HG03060 (cell line): ENCODE data around the gene EVPLL.
"Not testable (repeated sequence)": the region's sequence is repeated elsewhere in the genome, so short reads cannot be mapped to it uniquely, and the experiment has no call there.

Source experiments
- ATAC-seq: cut with Tn5 transposase; IDR thresholded peaks from one replicate; pipeline ENCODE4 v1.9.1; 2021; ENCODE audit warnings: low read depth, moderate number of reproducible peaks; ENCODE audit not compliant: unreplicated experiment

Gene EVPLL

DNA sequence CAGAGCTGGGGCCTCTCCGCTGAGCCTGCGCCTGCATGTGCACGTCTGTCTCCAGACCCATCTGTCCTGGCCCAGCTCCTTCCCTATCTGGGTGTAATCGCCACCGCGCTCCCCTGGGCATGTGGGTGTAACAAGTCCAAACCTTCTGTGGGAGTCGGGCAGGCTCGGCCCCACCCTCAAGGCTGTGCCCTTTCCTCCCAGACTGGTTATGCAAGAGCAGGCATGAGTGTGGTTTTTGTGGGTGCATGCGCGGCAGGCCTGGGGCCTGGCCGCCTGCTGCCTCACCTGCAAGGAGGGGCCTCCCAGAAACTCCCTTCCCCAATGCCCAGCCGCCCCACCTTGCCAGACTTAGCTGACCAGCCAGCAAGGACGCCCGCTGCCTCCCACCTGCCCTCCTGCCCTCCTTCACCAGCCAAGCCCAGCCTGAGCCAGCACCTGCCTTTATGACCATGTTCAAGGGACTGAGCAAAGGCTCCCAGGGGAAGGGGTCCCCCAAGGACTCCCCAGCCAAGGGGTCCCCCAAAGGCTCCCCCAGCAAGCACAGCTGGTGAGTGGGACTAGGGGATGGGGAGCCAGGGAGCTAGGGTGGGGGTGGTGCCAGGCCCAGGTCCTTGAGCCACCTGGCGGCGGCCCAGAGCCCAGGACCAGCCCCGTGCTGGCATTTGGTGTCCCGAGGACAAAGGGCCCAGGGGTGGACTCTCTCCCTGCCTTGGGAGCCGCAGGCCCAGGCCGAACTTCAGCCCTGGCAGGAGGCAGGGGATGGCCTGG, at the start of gene EVPLL:
Gene EVPLL (plus strand): TSS at position 342 of the 768 bp plus-strand sequence. CDS start 3,160 bp downstream, outside the sequence.
- no peak for ATAC-seq

DNA sequence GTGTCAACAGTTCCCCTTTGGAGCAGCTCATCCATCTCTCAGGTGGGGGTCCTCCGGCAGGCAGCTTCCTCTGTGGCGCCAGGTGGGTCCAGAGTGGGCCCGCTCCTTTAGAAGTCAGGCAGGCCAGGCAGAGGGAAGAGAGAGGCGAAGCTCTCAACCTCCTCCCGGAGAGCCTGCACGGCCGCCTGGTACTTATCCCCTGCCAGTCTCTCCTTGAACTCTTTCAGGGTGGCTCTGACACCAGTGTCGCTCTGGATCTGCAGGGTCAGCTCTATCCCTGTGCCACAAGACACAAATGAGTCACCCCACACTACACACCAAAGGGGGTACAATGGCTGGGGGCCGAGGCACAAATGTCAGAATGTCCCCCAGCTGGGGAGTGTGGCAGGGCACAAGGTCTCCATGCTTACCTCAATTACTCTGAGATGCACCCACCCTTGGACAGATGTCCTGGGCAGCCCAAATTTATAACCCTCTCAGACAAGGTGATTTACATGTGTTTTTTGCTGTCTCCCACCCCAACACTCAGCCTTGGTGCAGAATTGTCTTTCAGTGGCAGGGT, 48.9 kb upstream of the EVPLL start:
- ATAC-seq = no peak

DNA sequence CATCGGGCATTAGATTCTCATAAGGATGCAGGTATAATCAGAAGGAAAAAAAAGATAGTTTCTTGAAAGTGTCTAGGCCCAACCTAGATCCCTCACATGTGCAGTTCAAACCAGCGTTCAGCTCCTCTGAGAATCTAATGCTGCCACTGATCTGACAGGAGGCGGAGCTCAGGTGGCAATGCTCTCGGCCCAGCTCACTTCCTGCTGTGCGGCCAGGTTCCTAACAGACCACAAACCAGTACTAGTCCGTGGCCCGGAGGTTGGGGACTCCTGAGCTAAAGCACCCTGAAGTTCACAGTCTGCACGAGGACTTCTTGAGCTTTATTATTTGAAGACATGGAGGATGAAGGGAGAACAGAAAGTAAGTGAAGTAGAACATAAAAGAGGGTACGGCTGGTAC, 45.7 kb upstream of the EVPLL start:
- ATAC-seq = no peak

DNA sequence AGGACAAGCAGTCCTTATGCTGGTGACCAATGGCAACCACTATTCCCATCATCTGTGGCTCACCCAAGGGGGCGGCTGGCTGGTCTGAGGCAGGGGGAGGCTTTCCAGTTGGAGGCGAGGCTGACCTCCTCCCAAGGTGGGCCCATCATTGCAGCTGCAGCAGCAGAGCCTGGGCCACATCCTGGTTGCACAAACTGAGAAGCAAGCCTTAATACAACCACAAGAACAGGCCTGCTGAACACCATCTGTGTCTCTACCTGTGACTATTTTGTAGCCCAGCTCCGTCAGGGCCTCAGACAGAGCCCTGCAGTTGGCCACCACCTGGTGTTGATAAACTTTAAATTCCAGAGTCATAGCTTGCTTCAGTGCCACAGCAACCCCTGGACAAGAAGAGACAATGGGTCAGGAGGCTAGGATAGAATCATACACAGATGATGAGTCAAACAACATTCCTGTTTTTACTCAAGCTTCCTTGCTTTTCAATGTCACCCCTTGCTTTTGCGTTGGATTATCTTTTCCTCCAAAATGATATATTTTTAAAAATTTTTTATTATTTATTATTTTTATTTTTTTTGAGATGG, 44.6 kb upstream of the EVPLL start:
- ATAC-seq = no peak

DNA sequence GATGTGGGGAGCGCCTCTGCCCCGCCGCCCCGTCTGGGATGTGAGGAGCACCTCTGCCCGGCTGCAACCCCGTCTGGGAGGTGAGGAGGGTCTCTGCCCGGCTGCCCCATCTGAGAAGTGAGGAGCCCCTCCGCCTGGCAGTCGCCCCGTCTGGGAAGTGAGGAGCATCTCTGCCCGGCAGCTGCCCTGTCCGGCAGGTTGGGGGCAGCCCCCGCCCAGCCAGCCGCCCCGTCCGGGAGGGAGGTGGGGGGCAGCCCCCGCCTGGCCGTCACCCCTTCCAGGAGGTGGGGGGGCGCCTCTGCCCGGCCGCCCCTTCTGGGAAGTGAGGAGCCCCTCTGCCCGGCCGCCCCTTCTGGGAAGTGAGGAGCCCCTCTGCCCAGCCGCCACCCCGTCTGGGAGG, 39.4 kb upstream of the EVPLL start:
- ATAC-seq = not testable (repeated sequence)

DNA sequence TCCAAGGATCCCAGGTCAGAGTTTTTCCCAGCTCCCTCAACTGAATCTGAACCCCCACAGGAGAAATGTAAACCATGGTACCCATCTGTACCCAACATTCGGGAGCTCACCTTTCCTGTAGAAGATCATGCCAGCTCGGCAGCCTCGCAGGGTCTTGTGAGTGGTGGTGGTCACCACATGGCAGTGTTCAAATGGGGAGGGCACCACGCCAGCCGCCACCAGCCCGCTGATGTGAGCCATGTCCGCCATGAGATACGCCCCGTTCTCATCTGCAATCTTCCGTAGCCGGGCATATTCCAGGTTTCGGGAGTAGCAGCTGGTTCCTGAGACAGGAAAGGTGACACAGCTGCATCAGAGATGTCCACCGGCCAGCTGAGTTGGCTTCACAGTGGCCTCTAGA, 37.6 kb upstream of the EVPLL start:
- no peak for ATAC-seq

DNA sequence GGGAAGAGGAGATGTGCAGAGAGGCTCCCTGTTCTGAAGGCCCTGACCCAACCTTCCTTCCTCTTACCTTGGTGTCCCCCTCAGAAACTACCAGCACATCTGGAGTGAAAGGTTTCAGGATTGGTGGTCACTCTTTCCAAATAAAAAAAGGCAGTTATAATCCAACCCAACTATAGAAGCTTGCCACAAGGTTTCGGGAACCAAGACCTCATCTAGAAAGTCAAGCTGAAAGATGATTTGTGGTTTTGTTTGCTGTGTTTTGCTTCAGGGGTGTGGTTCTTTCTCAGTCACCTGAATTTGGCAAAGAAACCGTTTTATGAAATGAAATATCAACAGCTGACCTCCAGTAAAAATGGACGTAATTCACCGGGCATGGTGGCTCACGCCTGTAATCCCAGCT, 33.6 kb upstream of the EVPLL start:
- ATAC-seq = no peak

DNA sequence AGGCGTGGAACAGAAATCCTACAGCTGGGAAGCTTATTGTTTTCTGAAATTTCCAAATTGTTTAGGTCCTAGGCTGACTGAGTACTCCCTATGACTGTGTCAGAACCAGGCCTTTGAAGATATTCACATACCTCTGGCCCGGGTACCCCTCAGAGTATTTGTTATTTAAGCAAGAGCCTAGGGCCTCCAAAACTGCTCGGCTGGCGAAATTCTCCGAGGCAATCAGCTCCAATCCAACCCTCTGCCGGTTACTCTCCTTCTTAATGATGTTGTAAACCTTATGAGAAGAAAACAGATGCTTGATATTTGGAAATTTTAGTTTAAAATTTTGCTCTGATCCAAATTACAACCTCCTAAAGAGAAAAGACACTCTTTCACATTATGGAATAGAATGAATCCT, 24.0 kb upstream of the EVPLL start:
- no peak for ATAC-seq

DNA sequence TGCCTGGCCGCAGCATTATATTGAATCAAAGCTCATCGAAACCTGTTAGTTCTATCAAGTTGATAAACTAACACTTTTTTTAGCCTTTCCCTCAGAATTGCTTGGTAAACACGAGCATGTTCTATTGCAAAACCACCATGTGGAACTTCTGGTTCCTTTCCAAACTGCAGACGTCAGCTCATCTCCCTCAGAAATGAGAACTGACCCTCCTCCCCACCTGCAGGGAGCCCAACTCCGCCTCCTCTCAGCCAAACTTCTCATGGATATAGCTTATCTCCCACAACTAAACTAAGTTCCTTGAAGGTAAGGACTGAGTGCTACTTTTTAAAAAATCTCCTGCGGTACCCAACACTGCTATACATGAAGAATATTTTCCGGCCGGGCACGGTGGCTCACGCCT, 21.0 kb upstream of the EVPLL start:
- no peak for ATAC-seq

DNA sequence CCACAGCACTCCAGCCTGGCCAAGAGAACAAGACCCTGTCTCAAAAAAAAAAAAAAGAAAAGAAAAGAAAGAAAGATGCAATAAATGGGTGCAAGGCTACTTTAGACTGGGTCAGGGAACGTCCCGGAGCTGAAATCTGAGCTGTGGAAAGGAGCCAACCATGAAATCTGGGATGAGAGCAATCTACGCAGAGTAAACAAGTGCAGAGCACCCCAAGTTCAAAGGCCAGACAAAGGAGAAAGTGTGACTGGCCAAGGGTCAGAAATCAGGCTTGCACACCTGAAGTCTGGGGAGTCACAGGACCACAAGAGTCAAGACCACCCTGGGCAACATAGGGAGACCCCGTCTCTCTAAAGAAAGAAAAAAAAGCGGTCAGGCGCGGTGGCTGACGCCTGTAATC, 17.1 kb upstream of the EVPLL start:
- ATAC-seq = no peak

DNA sequence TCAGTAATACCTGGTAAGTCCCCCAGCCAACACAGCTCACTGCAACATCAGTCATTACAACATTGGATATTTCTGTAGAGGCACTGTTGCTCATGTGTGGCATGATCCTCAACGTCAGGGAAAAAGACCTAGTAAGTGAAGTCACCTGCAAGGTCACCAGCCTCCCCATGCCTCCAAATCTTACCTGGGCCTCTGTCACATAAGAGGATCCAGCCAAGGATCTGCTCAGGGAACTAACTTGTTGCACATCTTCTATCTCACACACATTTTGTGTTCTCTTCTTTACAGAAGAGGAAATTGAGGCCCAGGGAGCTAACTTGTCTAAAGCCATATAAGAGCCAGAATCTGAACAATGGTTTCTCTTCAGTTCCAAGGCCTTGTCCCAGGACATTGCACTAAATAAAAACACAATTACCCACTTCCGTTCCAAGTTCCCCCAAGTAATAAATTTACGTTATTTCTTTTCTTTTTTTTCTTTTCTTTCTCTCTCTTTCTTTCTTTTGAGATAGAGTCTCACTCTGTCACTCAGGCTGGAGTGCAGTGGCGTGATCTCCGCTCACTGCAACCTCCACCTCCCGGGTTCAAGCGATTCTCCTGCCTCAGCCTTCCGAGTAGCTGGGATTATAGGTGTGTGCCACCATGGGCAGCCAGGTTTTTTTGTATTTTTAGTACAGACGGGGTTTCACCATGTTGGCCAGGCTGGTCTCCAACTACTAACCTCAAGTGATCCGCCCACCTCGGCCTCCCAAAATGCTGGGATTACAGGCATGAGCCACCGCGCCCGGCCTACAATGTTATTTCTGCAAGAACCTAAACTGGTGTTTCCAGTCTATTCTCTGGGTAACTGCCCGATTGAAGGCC, 15.5 kb upstream of the EVPLL start:
- ATAC-seq = no peak

DNA sequence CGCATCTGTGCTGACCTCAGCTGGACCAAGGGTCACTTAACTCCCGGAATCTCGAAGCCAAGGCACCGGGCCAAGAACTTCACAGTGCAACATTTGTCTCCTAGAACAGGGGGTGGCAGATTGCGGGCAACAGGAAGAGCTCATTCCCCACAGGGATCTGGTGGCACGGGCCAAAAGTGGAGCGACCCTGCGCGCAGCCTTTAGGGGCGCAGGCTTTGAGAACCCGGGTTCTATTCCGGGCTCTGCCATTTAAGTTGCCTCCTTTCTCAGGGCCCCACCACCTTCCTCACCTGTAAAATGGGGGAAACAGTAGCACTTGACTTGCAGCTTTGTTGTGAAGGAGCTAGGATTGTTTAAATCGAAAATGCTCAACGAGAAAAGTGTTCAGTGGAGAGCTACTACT, 14.9 kb upstream of the EVPLL start:
- no peak for ATAC-seq

DNA sequence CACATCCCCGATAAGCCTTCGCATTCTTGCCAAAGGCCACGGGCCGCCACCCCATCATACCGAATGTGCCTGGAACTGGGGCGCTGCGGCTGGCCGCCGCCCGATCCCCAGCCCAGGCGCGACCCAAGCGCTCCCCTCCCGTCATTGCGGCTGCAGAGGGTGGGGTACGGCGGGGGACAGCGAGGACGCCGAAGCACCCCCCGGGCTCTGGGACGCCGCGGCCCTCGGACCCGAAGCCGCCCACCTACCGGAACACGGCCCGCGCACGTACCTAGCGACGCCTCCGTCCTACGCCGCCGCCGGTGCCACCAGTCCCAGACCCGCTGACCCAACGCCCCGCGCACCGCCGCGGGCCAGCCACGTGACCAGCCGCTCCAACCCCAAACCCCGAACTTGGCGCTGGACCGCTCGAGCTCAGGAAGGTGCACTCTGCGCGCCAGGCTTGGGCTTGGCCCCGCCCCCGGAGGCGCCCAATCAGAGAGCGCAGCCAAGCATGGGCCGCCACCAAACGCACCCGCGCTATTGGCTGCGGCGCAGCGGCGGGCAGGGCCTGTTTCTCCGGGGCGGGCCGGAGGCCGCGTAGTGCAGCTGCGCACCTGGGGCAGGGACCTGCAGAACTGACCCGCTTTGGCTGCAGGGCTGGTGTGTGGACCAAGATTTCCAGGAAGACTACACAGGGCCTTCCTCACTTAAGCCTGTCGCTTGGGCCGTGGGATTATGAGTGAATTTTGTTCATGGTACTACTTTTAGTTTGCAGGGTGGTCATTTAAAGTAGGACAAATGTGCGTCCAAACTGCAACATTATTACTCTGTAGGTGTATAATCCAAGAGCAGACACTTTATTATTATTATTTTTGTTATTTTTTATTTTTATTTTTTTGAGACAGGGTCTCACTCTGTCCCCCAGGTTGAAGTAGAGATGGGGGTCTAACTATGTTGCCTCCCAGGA, 14.2 kb upstream of the EVPLL start, which contains the start of gene SHMT1:
Gene SHMT1 (minus strand): TSS at position 450 of the 949 bp plus-strand sequence. CDS start 7,569 bp downstream, outside the sequence.
- ATAC-seq = peak; percentile 93

DNA sequence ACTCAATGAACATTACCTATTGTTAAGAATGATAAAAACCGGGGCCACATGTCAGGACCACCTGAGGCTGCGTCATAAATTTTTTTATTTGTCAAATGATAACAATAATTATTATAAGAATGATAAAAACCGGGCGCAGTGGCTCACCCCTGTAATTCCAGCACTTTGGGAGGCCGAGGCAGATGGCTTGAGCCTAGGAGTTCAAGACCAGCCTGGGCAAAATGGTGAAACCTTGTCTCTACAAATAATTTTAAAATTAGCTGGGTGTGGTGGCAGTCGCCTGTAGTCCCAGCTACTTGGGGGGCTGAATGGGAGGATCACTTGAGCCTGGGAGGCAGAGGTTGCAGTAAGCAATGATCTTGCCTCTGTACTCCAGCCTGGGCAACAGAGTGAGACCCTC, 13.4 kb upstream of the EVPLL start:
- no peak for ATAC-seq

DNA sequence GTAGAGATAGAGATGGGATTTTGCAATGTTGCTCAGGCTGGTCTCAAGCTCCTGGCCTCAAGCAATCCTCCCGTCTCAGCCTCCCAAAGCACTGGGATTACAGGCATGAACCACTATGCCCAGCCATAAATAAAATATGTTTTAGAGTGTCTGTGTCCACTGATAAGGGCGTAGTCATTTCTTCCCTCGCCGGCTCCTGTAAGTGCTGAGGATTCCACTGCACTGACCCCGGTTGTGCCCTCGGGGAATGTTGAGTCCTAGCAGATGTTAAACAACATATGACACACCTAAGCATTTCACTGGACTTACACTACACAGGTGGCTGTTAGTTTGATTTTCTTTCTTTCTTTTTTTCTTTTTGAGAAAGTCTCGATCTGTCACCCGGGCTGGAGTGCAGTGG, 8.6 kb upstream of the EVPLL start:
- ATAC-seq = no peak

DNA sequence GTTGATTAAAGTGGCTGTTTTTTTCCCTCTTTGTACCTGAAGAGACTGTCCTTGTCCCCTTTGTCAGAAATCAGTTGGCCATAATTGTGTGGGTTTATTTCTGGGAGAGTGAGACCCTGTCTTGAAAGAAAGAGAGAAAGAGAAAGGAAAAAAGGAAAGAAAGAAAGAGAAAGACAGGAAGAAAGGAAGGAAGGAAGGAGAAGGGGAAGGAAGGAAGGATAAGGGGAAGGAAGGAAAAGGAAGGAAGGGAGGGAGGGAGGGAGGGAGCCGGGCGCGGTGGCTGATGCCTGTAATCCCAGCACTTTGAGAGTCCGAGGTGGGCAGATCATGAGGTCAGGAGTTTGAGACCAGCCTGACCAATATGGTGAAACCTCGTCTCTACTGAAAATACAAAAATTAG, 6.8 kb upstream of the EVPLL start:
- no peak for ATAC-seq

DNA sequence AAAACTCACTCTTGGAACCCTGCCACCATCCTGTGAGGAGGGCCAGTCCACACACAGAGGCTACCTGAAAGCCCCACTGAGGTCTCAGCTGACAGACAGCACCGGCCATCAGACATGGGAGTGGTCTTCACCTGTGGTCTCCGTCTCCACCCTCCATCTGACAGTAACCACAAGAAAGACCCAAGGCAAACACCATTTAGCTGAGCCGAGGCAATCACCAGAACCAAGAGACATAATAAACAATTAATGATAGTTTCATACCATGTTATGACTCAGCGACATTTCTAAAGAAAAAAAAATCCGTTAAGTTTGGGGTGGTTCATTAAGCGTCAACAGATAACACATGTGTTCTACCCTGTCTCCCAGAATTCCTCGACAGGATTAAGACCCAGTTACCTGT, 6.1 kb upstream of the EVPLL start:
- ATAC-seq = no peak

DNA sequence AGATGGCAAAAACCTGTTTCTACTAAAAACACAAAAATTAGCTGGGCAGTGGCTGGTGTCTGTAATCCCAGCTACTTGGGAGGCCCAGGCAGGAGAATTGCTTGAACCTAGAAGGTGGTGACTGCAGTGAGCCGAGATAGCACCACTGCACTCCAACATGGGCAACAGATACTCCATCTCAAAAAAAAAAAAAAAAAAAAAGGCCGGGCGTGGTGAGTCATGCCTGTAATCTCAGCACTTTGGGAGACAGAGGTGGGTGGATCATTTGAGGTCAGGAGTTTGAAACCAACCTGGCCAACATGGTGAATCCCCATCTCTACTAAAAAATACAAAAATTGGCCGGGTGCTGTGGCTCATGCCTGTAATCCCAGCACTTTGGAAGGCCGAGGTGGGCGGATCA, 4.4 kb upstream of the EVPLL start:
- not testable (repeated sequence) for ATAC-seq

DNA sequence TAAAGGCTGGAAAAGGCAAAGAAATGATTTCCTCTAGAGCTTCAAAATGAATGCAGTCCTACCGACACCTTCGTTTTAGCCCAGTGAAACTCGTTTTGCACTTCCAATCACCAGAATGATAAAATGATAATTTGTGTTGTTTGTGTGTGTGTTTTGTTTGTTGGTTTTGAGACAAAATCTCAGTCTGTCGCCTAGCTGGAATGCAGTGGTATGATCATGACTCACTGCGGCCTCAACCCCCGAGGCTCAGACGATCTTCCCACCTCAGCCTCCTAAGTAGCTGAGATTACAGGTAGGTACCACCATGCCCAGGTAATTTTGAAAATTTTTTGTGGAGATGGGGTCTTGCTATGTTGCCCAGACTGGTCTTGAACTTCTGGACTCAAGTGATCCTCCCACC, 3.4 kb upstream of the EVPLL start:
- ATAC-seq = no peak

DNA sequence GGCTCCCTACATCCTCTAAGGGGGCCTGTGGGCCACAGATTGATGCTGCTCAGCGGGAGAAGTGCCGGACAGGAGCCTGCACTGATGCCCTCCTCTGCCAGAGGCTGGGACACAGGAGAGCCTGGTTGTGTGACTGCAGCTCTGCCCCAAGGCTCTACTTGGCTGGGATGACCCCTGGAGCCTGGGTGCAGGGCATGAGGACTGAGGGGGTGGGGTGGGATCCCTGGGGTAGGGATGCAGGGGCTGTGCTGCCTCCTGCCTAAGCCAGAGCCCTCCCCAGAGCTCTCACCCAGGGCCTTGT, 577 bp downstream of the EVPLL start:
- no peak for ATAC-seq
